PC-9 (cell line): ENCODE results near the gene CXorf58. TPM values are rescaled to one million over a fixed set of nuclear protein-coding genes. Genes with fewer than 3 reads are reported as not detected.
A peak's percentile ranks its signal among the peaks of the same experiment; 100 is the strongest.

Experiments
- BruUV-seq: library from RNA; stranded (reverse); fragments of 400-500 nt; replicated peaks from 2 replicates; lab custom pipeline; 2021; lab: Mats Ljungman, UMichigan
- CTCF ChIA-PET: fragments of 300-600 bp; sonication (Branson Sonifier 250); formaldehyde crosslinking; loops from one replicate; lab custom pipeline; 2022; ENCODE audit warnings: antibody characterized with exemption; lab: Charles Lee
- POLR2A ChIA-PET: fragments of 300-600 bp; sonication (Branson Sonifier 250); formaldehyde crosslinking; loops from one replicate; lab custom pipeline; 2022; ENCODE audit warnings: antibody characterized with exemption; ENCODE audit not compliant: unreplicated experiment; lab: Charles Lee
- DNase-seq, 2 experiments: peaks; one replicate each; pipeline versions ENCODE4 v3.0.0 to v3.0.0-alpha.2; 2015 to 2022; ENCODE audit warnings: mixed read lengths in 1 of 2
- H2AFZ ChIP-seq: fragments of 200-600 bp; sonication (generic); 2 replicates; pipeline ENCODE4 v1.8.1; 2017; ENCODE audit warnings: antibody characterized with exemption
- H3F3A ChIP-seq: fragments of 200-600 bp; sonication (generic); 2 replicates; pipeline ENCODE4 v1.8.1; 2017; ENCODE audit warnings: antibody characterized with exemption, mild to moderate bottlenecking, low read depth; ENCODE audit not compliant: insufficient read depth
- H3K27ac ChIP-seq: fragments of 200-600 bp; sonication (generic); 2 replicates; pipeline ENCODE4 v1.6.1; 2016; ENCODE audit warnings: mixed run types
- H3K27me3 ChIP-seq: fragments of 200-600 bp; sonication (generic); 2 replicates; pipeline ENCODE4 v1.6.1; 2016; ENCODE audit warnings: low read depth, mixed run types; ENCODE audit not compliant: insufficient read depth
- H3K36me3 ChIP-seq: fragments of 200-600 bp; sonication (generic); 2 replicates; pipeline ENCODE4 v1.6.1; 2016; ENCODE audit warnings: low read depth, mixed run types
- H3K4me1 ChIP-seq: fragments of 200-600 bp; sonication (generic); replicated peaks from 2 replicates; pipeline ENCODE4 v1.6.1; 2016; ENCODE audit warnings: mixed run types; ENCODE audit not compliant: insufficient read depth
- H3K4me2 ChIP-seq: fragments of 200-600 bp; sonication (generic); 2 replicates; pipeline ENCODE4 v1.6.1; 2017; ENCODE audit warnings: mixed run types
- H3K4me3 ChIP-seq: fragments of 200-600 bp; sonication (generic); 2 replicates; pipeline ENCODE4 v1.6.1; 2016; ENCODE audit warnings: mixed run types
- H3K79me2 ChIP-seq: fragments of 200-600 bp; sonication (generic); 2 replicates; pipeline ENCODE4 v1.6.1; 2017; ENCODE audit warnings: low read depth, mixed run types
- H3K9me2 ChIP-seq: fragments of 200-600 bp; sonication (generic); 2 replicates; pipeline ENCODE4 v1.8.1; 2017; ENCODE audit warnings: mild to moderate bottlenecking; ENCODE audit not compliant: insufficient read depth
- H3K9me3 ChIP-seq: fragments of 200-600 bp; sonication (generic); 2 replicates; pipeline ENCODE4 v1.8.1; 2016; ENCODE audit warnings: low read depth; ENCODE audit not compliant: insufficient read depth
- H4K20me1 ChIP-seq: fragments of 200-600 bp; sonication (generic); 2 replicates; pipeline ENCODE4 v1.8.1; 2017; ENCODE audit not compliant: insufficient read depth
- EZH2 ChIP-seq: fragments of 200-600 bp; sonication (generic); IDR thresholded peaks from 2 replicates; pipeline ENCODE4 v1.8.0; 2017; ENCODE audit warnings: antibody characterized with exemption, low read depth
- intact Hi-C: fragments of 100-400 bp; cut with micrococcal nuclease; formaldehyde crosslinking; loops from one replicate; pipeline ENCODE4 v1.10.0; 2022; ENCODE audit not compliant: unreplicated experiment
- total RNA-seq: library from RNA; stranded (reverse); gene quantifications from 2 replicates; pipeline ENCODE4 v1.2.3, GENCODE V29; 2021
- TF ChIP-seq, protein P1 (sequence below): fragments of 200-600 bp; sonication (generic); conservative IDR thresholded peaks from 2 replicates; pipeline ENCODE4 v1.6.1; 2017; ENCODE audit warnings: mixed run types, antibody characterized with exemption, mild to moderate bottlenecking, moderate library complexity

CXorf58 gene
- total RNA-seq, 1 experiment from 2014 or later: 0.20 TPM

DNA sequence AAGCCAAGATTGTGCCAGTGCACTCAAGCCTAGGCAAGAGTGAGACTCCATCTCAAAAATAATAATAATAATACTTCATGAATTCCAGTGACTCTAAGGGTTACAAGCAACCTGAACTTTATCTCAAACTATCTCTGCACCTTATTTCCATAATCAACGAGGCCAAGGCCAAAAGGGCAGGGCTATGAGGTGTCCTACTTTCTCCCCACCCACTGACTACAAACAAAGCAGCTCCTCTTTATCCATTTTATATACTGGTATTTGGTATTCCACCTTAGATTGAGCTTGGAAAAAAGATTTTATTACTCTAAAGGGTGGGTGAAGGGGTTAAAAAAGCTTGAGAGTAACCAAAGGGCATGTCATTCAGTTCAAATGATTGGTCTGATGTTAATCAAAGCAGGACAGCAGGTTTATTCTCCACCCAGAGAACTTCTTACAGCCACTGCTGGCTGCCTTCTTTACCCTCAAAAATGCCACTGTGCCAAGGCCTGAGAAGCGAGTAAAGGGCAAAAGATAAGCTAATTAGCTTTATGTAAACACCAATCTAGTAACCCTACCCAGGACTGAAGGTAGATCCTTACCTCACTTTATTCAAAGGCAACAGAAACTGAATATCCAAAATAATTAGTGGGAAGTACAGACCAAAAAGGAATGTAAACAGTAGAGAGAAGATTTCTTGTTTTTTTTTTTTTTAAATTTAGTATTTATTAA, 28.3 kb upstream of the CXorf58 start:
- TF ChIP-seq, protein P1, sequence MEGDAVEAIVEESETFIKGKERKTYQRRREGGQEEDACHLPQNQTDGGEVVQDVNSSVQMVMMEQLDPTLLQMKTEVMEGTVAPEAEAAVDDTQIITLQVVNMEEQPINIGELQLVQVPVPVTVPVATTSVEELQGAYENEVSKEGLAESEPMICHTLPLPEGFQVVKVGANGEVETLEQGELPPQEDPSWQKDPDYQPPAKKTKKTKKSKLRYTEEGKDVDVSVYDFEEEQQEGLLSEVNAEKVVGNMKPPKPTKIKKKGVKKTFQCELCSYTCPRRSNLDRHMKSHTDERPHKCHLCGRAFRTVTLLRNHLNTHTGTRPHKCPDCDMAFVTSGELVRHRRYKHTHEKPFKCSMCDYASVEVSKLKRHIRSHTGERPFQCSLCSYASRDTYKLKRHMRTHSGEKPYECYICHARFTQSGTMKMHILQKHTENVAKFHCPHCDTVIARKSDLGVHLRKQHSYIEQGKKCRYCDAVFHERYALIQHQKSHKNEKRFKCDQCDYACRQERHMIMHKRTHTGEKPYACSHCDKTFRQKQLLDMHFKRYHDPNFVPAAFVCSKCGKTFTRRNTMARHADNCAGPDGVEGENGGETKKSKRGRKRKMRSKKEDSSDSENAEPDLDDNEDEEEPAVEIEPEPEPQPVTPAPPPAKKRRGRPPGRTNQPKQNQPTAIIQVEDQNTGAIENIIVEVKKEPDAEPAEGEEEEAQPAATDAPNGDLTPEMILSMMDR: no peak
- no peak for TF ChIP-seq EZH2
- H3K27ac ChIP-seq: no peak overlapping the region
- H2AFZ ChIP-seq: no peak overlapping the region
- no peaks in the 10 kb centered on the region for H3K9me3 ChIP-seq
- intact Hi-C loops: loop anchor here (5.0 kb wide), 1 partner anchor 97 kb away; the partner anchor contains the start of gene SAT1
- no peak overlapping the region for H3K4me3 ChIP-seq
- H3K79me2 ChIP-seq: no peaks in the 10 kb centered on the region
- H3K4me2 ChIP-seq: no peak overlapping the region
- CTCF ChIA-PET: no interaction called here
- H3K36me3 ChIP-seq: no peaks in the 10 kb centered on the region
- POLR2A ChIA-PET: interaction anchor here (0.5 kb wide), 1 partner anchor 119 kb away, joined by 6 read pairs; no protein-coding TSS in a partner anchor
- H3F3A ChIP-seq: no peaks in the 10 kb centered on the region
- no peaks in the 10 kb centered on the region for H4K20me1 ChIP-seq
- DNase-seq: no peak
- H3K9me2 ChIP-seq: no peaks in the 10 kb centered on the region
- no TSS peak for BruUV-seq
- H3K27me3 ChIP-seq: no peaks in the 10 kb centered on the region
- H3K4me1 ChIP-seq: peaks cover 11% of the 10 kb centered on the region

DNA sequence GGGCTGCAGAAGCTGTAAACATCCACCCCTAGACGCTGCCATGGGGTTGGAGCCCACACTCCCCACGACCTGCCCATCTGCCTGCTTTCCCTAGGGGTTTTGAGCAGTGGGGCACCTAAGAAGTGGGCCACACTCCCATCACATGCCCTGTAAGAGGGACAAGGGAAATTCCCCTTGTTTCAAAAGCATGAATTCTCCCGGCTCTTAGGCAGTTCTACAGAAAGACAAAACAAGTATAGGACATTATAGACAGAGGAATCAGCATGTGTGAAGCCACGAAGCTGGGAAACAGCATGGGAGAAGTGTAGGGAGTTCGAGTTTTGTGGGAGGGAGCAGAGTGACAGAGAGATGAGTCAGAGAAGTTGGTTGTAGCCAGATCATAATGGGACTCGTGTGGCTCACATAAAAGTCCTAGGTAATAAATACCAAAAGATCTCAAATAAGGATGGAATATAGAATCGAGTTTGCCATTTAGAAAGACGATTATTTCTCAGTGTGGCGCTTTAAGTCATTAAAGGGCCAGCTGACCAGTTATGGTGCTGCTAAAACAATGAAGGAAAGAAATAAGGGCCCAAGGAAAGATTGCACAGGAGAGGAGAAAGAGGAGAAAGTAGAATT, 24.0 kb upstream of the CXorf58 start:
- H2AFZ ChIP-seq: 0 out of 2 replicates have a peak overlapping the region, but pooled peaks have one; percentile 26
- DNase-seq: peak; percentile 28 to 66
- no peaks in the 10 kb centered on the region for H3K9me3 ChIP-seq
- ChIA-PET POLR2A (interaction anchor here (0.5 to 0.9 kb wide), 2 partner anchors 101 to 168 kb away, joined by 4 to 8 read pairs; partner anchors contain the start of gene SAT1), CTCF (interaction anchor here (0.5 kb wide), 1 partner anchor 265 kb away, joined by 5 read pairs; no protein-coding TSS in a partner anchor)
- no peaks in the 10 kb centered on the region for H3K27me3 ChIP-seq
- H3K79me2 ChIP-seq: no peaks in the 10 kb centered on the region
- H3K27ac ChIP-seq: peak overlapping the region; percentile 13; the same call in 1 of the 2 replicates
- no peaks in the 10 kb centered on the region for H3K9me2 ChIP-seq
- intact Hi-C loops: loop anchor here (5.0 kb wide), 1 partner anchor 102 kb away; the partner anchor contains the start of gene SAT1
- H3K4me1 ChIP-seq: peaks cover 14% of the 10 kb centered on the region
- no peak overlapping the region for H3K4me3 ChIP-seq
- no peaks in the 10 kb centered on the region for H3F3A ChIP-seq
- H3K36me3 ChIP-seq: no peaks in the 10 kb centered on the region
- peak overlapping the region; percentile 30 for H3K4me2 ChIP-seq
- no TSS peak for BruUV-seq
- no peaks in the 10 kb centered on the region for H4K20me1 ChIP-seq
- TF ChIP-seq, protein P1: no peak
- TF ChIP-seq EZH2: no peak

DNA sequence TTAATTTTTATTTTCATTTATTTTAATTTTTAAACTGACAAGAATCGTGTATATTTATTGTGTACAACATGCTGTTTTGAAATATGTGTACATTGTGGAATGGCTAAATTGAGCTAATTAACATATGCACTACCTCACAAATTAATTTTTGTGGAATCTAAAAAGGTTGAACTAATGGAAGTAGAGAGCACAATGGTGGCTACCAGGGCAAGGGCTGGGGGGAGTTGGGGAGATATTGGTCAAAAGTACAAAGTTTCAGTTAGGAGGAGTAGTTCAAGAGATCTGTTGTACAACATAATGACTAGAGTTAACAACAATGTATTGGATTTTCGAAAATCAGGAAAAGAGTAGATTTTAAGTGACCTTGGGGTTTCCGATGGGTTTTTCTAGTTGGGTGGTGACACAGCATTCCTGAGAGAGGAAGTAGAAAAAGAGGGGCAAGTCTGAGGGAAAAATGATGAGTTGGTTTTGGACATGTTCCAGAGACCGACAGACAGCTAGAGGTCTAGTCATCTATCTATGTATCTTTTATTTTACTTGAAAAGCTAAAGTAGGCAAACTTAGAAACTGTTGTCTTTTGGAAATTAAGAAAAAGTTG, 23.3 kb upstream of the CXorf58 start:
- Histone ChIP-seq H4K20me1 (no peaks in the 10 kb centered on the region), H3K4me3 (no peak overlapping the region), H3K4me1 (peaks cover 14% of the 10 kb centered on the region), H2AFZ (no peak overlapping the region), H3K9me3 (no peaks in the 10 kb centered on the region), H3K9me2 (no peaks in the 10 kb centered on the region), H3K79me2 (no peaks in the 10 kb centered on the region), H3K27me3 (no peaks in the 10 kb centered on the region), H3F3A (no peaks in the 10 kb centered on the region), H3K4me2 (peak overlapping the region; percentile 30; the same call in 1 of the 2 replicates), H3K27ac (peak overlapping the region; percentile 13; the same call in 1 of the 2 replicates), H3K36me3 (no peaks in the 10 kb centered on the region)
- no peak for TF ChIP-seq EZH2
- TF ChIP-seq, protein P1: no peak
- no TSS peak for BruUV-seq
- POLR2A ChIA-PET: interaction anchor here (0.5 to 0.6 kb wide), 2 partner anchors 81 to 168 kb away, joined by 5 to 8 read pairs; no protein-coding TSS in a partner anchor
- CTCF ChIA-PET: interaction anchor here (0.5 kb wide), 1 partner anchor 265 kb away, joined by 5 read pairs; no protein-coding TSS in a partner anchor
- intact Hi-C loops: loop anchor here (5.0 kb wide), 1 partner anchor 102 kb away; the partner anchor contains the start of gene SAT1
- no peak for DNase-seq
